ENCODE data around the gene KRTAP5-1.

Gene KRTAP5-1

GRCh38 chr11:1561266-1561665 is 23.8 kb downstream of the KRTAP5-1 start:
- TF ChIP-seq CTCF (IDR thresholded peaks at IDR 0.05) = no peak

GRCh38 chr11:1560649-1561251 is 24.3 kb downstream of the KRTAP5-1 start:
- no peak for TF ChIP-seq CTCF (IDR thresholded peaks at IDR 0.05)

GRCh38 chr11:1560002-1560648 is 25.0 kb downstream of the KRTAP5-1 start:
- no peak for TF ChIP-seq CTCF (IDR thresholded peaks at IDR 0.05)

GRCh38 chr11:1559111-1559951 is 25.8 kb downstream of the KRTAP5-1 start:
- no peak for TF ChIP-seq CTCF (IDR thresholded peaks at IDR 0.05)

GRCh38 chr11:1558775-1559110 is 26.3 kb downstream of the KRTAP5-1 start:
- TF ChIP-seq CTCF (IDR thresholded peaks at IDR 0.05) = no peak

GRCh38 chr11:1557904-1558774 is 26.9 kb downstream of the KRTAP5-1 start:
- no peak for TF ChIP-seq CTCF (IDR thresholded peaks at IDR 0.05)
